Kidney epithelial cell (primary cell): ENCODE results near the gene PPP1R3G. TPM values are rescaled to one million over a fixed set of nuclear protein-coding genes. Genes with fewer than 3 reads are reported as not detected.

Source experiments
- DNase-seq: peaks from one replicate; pipeline ENCODE4 v3.0.0-alpha.2; 2010; ENCODE audit warnings: low read depth
- H3K27me3 ChIP-seq: 2 replicates; pipeline ENCODE4 v1.6.0; 2011; ENCODE audit warnings: low read length; ENCODE audit not compliant: control insufficient read depth, insufficient read depth
- H3K36me3 ChIP-seq: 2 replicates; pipeline ENCODE4 v1.5.1; 2011; ENCODE audit warnings: low read length; ENCODE audit not compliant: control insufficient read depth, insufficient read depth
- H3K4me3 ChIP-seq: 2 replicates; pipeline ENCODE4 v1.5.1; 2011; ENCODE audit warnings: low read depth, mild to moderate bottlenecking, control low read depth, low read length
- CTCF ChIP-seq: IDR thresholded peaks from 2 replicates; pipeline ENCODE4 v1.5.1; 2011; ENCODE audit warnings: mild to moderate bottlenecking, moderate library complexity, low read length, control low read depth, inconsistent platforms; ENCODE audit not compliant: insufficient read depth, poor library complexity, severe bottlenecking
- total RNA-seq: library from RNA; depleted of rRNA; stranded (reverse); fragments of >200 nt; gene quantifications from 2 replicates; pipeline ENCODE4 v1.2.3, GENCODE V29; 2015

Gene PPP1R3G
- total RNA-seq, 1 donor from 2014 or later: 0.96 TPM

DNA sequence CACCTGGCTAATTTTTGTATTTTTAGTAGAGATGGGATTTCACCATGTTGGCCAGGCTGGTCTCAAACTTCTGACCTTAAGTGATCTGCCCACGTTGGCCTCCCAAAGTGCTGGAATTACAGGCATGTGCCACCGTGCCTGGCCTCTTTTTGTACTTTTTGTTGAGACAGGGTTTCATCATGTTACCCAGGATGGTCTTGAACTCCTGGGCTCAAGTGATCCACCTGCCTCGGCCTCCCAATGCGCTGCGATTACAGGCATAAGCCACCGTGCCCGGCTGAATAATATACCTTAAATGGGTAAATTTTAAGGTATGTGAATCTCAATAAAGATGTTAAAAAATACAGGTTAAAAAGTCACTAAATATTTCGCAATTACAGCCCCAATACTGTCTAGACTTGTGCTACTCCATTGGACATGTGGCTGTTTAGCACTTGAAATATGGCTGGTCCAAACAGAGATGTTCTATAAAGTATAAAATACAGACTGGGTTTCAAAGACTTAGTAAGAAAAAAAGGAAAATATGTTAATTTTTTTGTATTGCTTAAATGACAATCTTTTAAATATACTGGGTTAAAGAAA lies 42.1 kb downstream of the PPP1R3G start:
- Histone ChIP-seq H3K4me3 (no peak overlapping the region), H3K27me3 (no peaks in the 10 kb centered on the region), H3K36me3 (no peaks in the 10 kb centered on the region)
- no peak for TF ChIP-seq CTCF
- DNase-seq: no peak

- Histone ChIP-seq H3K27me3 (no peaks in the 10 kb centered on the region), H3K4me3 (no peak overlapping the region), H3K36me3 (no peaks in the 10 kb centered on the region)
- TF ChIP-seq CTCF: no peak
- no peak for DNase-seq
Observed at GRCh38 chr6:5128351-5128750, 43.2 kb downstream of the PPP1R3G start.

DNA sequence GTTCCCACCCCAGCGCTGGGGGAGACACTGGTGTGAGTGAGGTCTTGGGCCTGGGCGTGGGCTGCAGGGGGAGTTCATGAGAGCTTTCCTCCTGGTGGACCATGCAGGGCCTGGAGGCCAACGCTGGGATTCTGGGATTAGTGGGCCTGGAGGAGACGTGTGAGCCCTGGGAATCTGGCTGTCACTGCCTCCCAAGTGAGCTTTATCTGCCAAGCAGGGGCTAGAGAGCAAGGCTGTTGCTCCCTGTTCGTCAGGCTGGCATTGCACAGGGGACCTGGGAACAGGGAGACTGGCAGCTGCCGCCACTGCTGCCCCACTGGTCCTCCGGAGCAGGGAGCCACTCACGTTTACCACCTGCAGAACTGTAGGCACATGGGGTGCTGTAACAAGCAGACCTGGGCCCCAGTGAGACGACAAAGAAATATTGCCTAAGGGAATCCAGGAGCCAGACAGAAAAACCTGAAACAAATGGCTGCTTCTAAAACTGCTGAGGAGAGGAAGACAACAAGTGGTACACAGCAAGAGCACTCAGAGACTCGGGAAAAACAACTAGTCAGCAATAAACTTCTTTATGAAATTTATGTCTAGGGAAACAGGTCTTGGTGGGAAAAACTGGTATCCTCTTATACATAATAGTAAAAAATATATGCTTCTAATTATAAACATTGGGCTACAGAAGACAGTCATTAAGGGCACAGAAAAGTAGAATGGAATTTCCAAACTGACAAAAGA lies 45.2 kb downstream of the PPP1R3G start:
- Histone ChIP-seq H3K36me3 (no peaks in the 10 kb centered on the region), H3K27me3 (no peaks in the 10 kb centered on the region), H3K4me3 (no peak overlapping the region)
- no peak for DNase-seq
- TF ChIP-seq CTCF: no peak

GRCh38 chr6:5132731-5133130 lies 47.6 kb downstream of the PPP1R3G start:
- DNase-seq: no peak
- no peaks in the 10 kb centered on the region for H3K27me3 ChIP-seq
- TF ChIP-seq CTCF: no peak
- no peaks in the 10 kb centered on the region for H3K36me3 ChIP-seq
- no peak overlapping the region for H3K4me3 ChIP-seq

DNA sequence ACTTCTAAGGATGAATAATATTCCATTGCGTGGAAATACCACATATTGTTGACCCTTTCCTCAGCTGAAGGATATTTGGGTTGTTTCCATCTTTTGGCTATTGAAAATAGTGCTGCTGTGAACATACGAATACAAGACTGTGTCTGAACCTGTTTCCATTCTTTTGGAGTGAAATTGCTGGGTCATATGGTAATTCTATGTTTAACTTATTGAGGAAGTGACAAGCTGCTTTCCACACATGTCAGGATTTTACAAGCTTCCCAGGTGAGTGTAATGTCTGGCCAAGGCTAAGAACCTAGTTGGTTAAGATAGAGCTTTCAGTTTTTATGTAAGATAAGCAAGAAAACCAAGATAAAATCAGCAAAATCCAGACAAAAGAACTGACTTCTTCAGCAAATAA lies 48.8 kb downstream of the PPP1R3G start:
- TF ChIP-seq CTCF: no peak
- no peak overlapping the region for H3K4me3 ChIP-seq
- no peaks in the 10 kb centered on the region for H3K36me3 ChIP-seq
- DNase-seq: no peak
- no peaks in the 10 kb centered on the region for H3K27me3 ChIP-seq
